Dermis microvascular lymphatic vessel endothelial cell (primary cell): ENCODE measurements around the gene PRSS53. TPM values are rescaled to one million over a fixed set of nuclear protein-coding genes. Genes with fewer than 3 reads are reported as not detected.

Source experiments
- DNase-seq, 2 donors: peaks; one replicate each; pipeline versions ENCODE4 v3.0.0 to v3.0.0-alpha.2; 2010; ENCODE audit warnings: low read depth in 2 of 2
- total RNA-seq: library from RNA; depleted of rRNA; stranded (reverse); fragments of >200 nt; gene quantifications from 2 replicates; pipeline ENCODE4 v1.2.1, GENCODE V29; 2014

PRSS53 gene
- total RNA-seq, 1 donor from 2014 or later, result 0.39 TPM

GRCh38 chr16:31050280-31051030 is 38.3 kb downstream of the PRSS53 start:
- DNase-seq, result no peak

- no peak for DNase-seq
These were observed 44.8 kb downstream of the PRSS53 start for GRCh38 chr16:31043898-31044481.

- no peak for DNase-seq
These were observed 45.4 kb downstream of the PRSS53 start for GRCh38 chr16:31043352-31043751.

- DNase-seq, result no peak
These were observed 45.9 kb downstream of the PRSS53 start for GRCh38 chr16:31042866-31043265.

- DNase-seq, result no peak
These were observed 49.8 kb downstream of the PRSS53 start for GRCh38 chr16:31038993-31039392.

GRCh38 chr16:31036691-31037090 is 52.1 kb downstream of the PRSS53 start:
- no peak for DNase-seq

- peak; percentile 68 to 84 for DNase-seq
These were observed 54.8 kb downstream of the PRSS53 start for GRCh38 chr16:31033709-31034492.

Other genes starting within 250 kb of the PRSS53 start
- 49.9 and 60.8 TPM in 2 replicates for gene BCL7C, start 194.9 kb downstream of the PRSS53 start, total RNA-seq
- gene CTF1, start 192.3 kb downstream of the PRSS53 start, total RNA-seq, result 0.13 TPM in 2 replicates
- gene FBXL19, start 165.4 kb downstream of the PRSS53 start, total RNA-seq, result 16.6 and 18.2 TPM in 2 replicates
- gene ORAI3, start 139.9 kb downstream of the PRSS53 start, total RNA-seq, result 23.7 and 33.6 TPM in 2 replicates
- gene SETD1A, start 131.2 kb downstream of the PRSS53 start, total RNA-seq, result 1.7 and 4.2 TPM in 2 replicates
- 20.8 and 24.7 TPM in 2 replicates for gene HSD3B7, start 103.7 kb downstream of the PRSS53 start, total RNA-seq
- 0.26 and 0.38 TPM in 2 replicates for gene STX1B, start 78.3 kb downstream of the PRSS53 start, total RNA-seq
- gene STX4, start 55.4 kb downstream of the PRSS53 start, total RNA-seq, result 17.5 and 28.2 TPM in 2 replicates
- gene ZNF668, start 14.7 kb downstream of the PRSS53 start, total RNA-seq, result 5.4 and 7.6 TPM in 2 replicates
- gene ZNF646, start 14.5 kb downstream of the PRSS53 start, total RNA-seq, result 8.1 and 13.9 TPM in 2 replicates
- 59.8 and 74.6 TPM in 2 replicates for gene VKORC1, start 5.9 kb upstream of the PRSS53 start, total RNA-seq
- 9.8 and 20.0 TPM in 2 replicates for gene BCKDK, start 19.4 kb upstream of the PRSS53 start, total RNA-seq
- gene KAT8, start 28.7 kb upstream of the PRSS53 start, total RNA-seq, result 30.3 and 37.4 TPM in 2 replicates
- gene PRSS8, start 46.8 kb upstream of the PRSS53 start, total RNA-seq, result not detected in 2 replicates
- gene PRSS36, start 61.1 kb upstream of the PRSS53 start, total RNA-seq, result 0.13 and 0.39 TPM in 2 replicates
- 33.6 and 43.5 TPM in 2 replicates for gene FUS, start 91.2 kb upstream of the PRSS53 start, total RNA-seq
- gene PYCARD, start 113.8 kb upstream of the PRSS53 start, total RNA-seq, result 63.3 and 74.2 TPM in 2 replicates
- not detected in 2 replicates for gene TRIM72, start 125.2 kb upstream of the PRSS53 start, total RNA-seq
- gene PYDC1, start 128.2 kb upstream of the PRSS53 start, total RNA-seq, result not detected in 2 replicates
- gene ITGAM, start 171.0 kb upstream of the PRSS53 start, total RNA-seq, result under 0.01 TPM in 2 replicates